Measurements from ENCODE around the gene TMCC1. TPM values are rescaled to one million over a fixed set of nuclear protein-coding genes. Genes with fewer than 3 reads are reported as not detected.
A peak's percentile ranks its signal among the peaks of the same experiment; 100 is the strongest.
"Not testable (repeated sequence)": the region's sequence is repeated elsewhere in the genome, so short reads cannot be mapped to it uniquely, and the experiment has no call there.

Gene TMCC1
- total RNA-seq, 1 experiment from 2014 or later: 9.0 TPM

- peak; percentile 84 for DNase-seq (ENCODE audit: low spot score)
These were observed 243.1 kb downstream of the TMCC1 start for GRCh38 chr3:129650256-129650872.

- no peak for DNase-seq (ENCODE audit: low spot score)
These were observed 245.1 kb downstream of the TMCC1 start for GRCh38 chr3:129648391-129648790.

- no peak for DNase-seq (ENCODE audit: low spot score)
These were observed 248.2 kb downstream of the TMCC1 start for GRCh38 chr3:129645286-129645685.

- no peak for DNase-seq (ENCODE audit: low spot score)
These were observed 248.7 kb downstream of the TMCC1 start for GRCh38 chr3:129644836-129645235.

GRCh38 chr3:129641567-129642260 lies 251.8 kb downstream of the TMCC1 start:
- not testable (repeated sequence) for DNase-seq (ENCODE audit: low spot score)

- DNase-seq (ENCODE audit: low spot score): not testable (repeated sequence)
These were observed 252.5 kb downstream of the TMCC1 start for GRCh38 chr3:129640985-129641384.

GRCh38 chr3:129638481-129638880 lies 255.0 kb downstream of the TMCC1 start:
- no peak for DNase-seq (ENCODE audit: low spot score)

GRCh38 chr3:129636082-129636481 lies 257.4 kb downstream of the TMCC1 start:
- DNase-seq (ENCODE audit: low spot score): no peak

GRCh38 chr3:129635656-129636055 lies 257.9 kb downstream of the TMCC1 start:
- no peak for DNase-seq (ENCODE audit: low spot score)

- DNase-seq (ENCODE audit: low spot score): no peak
These were observed 259.6 kb downstream of the TMCC1 start for GRCh38 chr3:129633751-129634481.

GRCh38 chr3:129632977-129633376 lies 260.5 kb downstream of the TMCC1 start:
- no peak for DNase-seq (ENCODE audit: low spot score)

- no peak for DNase-seq (ENCODE audit: low spot score)
These were observed 261.0 kb downstream of the TMCC1 start for GRCh38 chr3:129632556-129632955.

GRCh38 chr3:129632056-129632455 lies 261.5 kb downstream of the TMCC1 start:
- DNase-seq (ENCODE audit: low spot score): no peak

- DNase-seq (ENCODE audit: low spot score): no peak
These were observed 264.5 kb downstream of the TMCC1 start for GRCh38 chr3:129629011-129629410.

GRCh38 chr3:129628169-129628522 lies 265.4 kb downstream of the TMCC1 start:
- no peak for DNase-seq (ENCODE audit: low spot score)

GRCh38 chr3:129627350-129628168 lies 266.0 kb downstream of the TMCC1 start:
- DNase-seq (ENCODE audit: low spot score): no peak

GRCh38 chr3:129626744-129627349 lies 266.7 kb downstream of the TMCC1 start:
- DNase-seq (ENCODE audit: low spot score): peak; percentile 90

GRCh38 chr3:129625072-129625874 lies 268.2 kb downstream of the TMCC1 start:
- DNase-seq (ENCODE audit: low spot score): no peak

GRCh38 chr3:129624347-129625071 lies 269.0 kb downstream of the TMCC1 start:
- no peak for DNase-seq (ENCODE audit: low spot score)
